BJ (cell line): ENCODE data around the gene RBKS. TPM values are rescaled to one million over a fixed set of nuclear protein-coding genes. Genes with fewer than 3 reads are reported as not detected.
A peak's percentile ranks its signal among the peaks of the same experiment; 100 is the strongest.
"Not testable (repeated sequence)": the region's sequence is repeated elsewhere in the genome, so short reads cannot be mapped to it uniquely, and the experiment has no call there.

ENCODE experiments used
- CTCF ChIA-PET: fragments of 350-600 bp; formaldehyde crosslinking; extraction: SDS; loops from one replicate; lab custom pipeline; 2021; ENCODE audit warnings: antibody characterized with exemption, inconsistent platforms; lab: Yijun Ruan, JAX
- POLR2A ChIA-PET: fragments of 300-600 bp; sonication (Branson Sonifier 250); formaldehyde crosslinking; extraction: SDS; loops from one replicate; lab custom pipeline; 2021; ENCODE audit warnings: antibody characterized with exemption; lab: Charles Lee
- DNase-seq: peaks from one replicate; pipeline ENCODE4 v3.0.0-alpha.2; 2011; ENCODE audit warnings: low read depth
- H3K27me3 ChIP-seq: 2 replicates; pipeline ENCODE4 v1.6.0; 2011; ENCODE audit warnings: low read length; ENCODE audit not compliant: control insufficient read depth, insufficient read depth
- H3K36me3 ChIP-seq: 2 replicates; pipeline ENCODE4 v1.5.1; 2011; ENCODE audit warnings: low read length; ENCODE audit not compliant: control insufficient read depth, insufficient read depth
- H3K4me3 ChIP-seq: 2 replicates; pipeline ENCODE4 v1.5.1; 2011; ENCODE audit warnings: low read depth, mild to moderate bottlenecking, control low read depth, low read length
- polyA plus RNA-seq: library from polyadenylated mRNA; depleted of rRNA; stranded (reverse); fragments of >200 nt; gene quantifications from 2 replicates; pipeline ENCODE4 v1.2.3, GENCODE V29; 2011
- TF ChIP-seq, protein P1 (sequence below): IDR thresholded peaks from 2 replicates; pipeline ENCODE4 v1.5.1; 2011; ENCODE audit warnings: low read depth, mild to moderate bottlenecking, control low read depth, inconsistent platforms, low read length, moderate library complexity; ENCODE audit not compliant: insufficient read depth

Gene RBKS
- polyA plus RNA-seq, 1 experiment = 1.8 TPM

DNA sequence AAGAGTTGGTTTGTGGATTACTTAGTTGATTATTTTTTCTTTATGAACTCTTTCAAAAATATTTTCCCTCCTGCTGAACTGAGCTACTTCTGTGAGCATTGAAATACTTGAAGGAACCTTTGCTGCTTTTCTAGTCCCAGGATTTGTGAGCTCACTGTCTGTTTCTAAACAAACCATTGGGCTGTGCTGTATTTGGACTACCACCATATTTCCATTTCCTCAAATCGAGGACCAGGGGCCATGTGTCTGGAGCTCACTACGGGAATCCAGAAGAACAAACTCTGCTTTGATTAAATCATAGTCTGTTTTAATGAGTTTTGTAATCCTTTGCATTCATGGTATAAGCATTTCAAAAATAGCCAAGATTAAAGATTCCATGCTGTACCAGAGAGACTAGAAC, 117.4 kb downstream of the RBKS start:
- peaks cover 2% of the 10 kb centered on the region; the same call in 1 of the 2 replicates for H3K36me3 ChIP-seq
- no peaks in the 10 kb centered on the region for H3K27me3 ChIP-seq
- H3K4me3 ChIP-seq = peak overlapping the region; percentile 79
- TF ChIP-seq, protein P1, sequence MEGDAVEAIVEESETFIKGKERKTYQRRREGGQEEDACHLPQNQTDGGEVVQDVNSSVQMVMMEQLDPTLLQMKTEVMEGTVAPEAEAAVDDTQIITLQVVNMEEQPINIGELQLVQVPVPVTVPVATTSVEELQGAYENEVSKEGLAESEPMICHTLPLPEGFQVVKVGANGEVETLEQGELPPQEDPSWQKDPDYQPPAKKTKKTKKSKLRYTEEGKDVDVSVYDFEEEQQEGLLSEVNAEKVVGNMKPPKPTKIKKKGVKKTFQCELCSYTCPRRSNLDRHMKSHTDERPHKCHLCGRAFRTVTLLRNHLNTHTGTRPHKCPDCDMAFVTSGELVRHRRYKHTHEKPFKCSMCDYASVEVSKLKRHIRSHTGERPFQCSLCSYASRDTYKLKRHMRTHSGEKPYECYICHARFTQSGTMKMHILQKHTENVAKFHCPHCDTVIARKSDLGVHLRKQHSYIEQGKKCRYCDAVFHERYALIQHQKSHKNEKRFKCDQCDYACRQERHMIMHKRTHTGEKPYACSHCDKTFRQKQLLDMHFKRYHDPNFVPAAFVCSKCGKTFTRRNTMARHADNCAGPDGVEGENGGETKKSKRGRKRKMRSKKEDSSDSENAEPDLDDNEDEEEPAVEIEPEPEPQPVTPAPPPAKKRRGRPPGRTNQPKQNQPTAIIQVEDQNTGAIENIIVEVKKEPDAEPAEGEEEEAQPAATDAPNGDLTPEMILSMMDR = no peak
- DNase-seq = no peak
- ChIA-PET POLR2A (no interaction called here), CTCF (interaction anchor here (0.6 to 2.8 kb wide), 5 partner anchors 12 to 681 kb away, joined by 3 to 12 read pairs (median 3); no protein-coding TSS in a partner anchor)

- TF ChIP-seq, protein P1 = no peak
- POLR2A ChIA-PET = interaction anchor here (1.0 kb wide), 1 partner anchor 453 kb away, joined by 8 read pairs; no protein-coding TSS in a partner anchor
- H3K27me3 ChIP-seq = no peaks in the 10 kb centered on the region
- peaks cover 2% of the 10 kb centered on the region; the same call in 1 of the 2 replicates for H3K36me3 ChIP-seq
- DNase-seq = no peak
- CTCF ChIA-PET = interaction anchor here (2.8 kb wide), 1 partner anchor 18 kb away, joined by 12 read pairs; no protein-coding TSS in a partner anchor
- peak within 1 kb of the TSS; percentile 79 for H3K4me3 ChIP-seq
These were observed 118.4 kb downstream of the RBKS start, which contains the start of gene MRPL33 for GRCh38 chr2:27771548-27772335. TSS of gene MRPL33 (plus strand) at chr2:27771719. CDS start at chr2:27771778, 59 bp downstream.

DNA sequence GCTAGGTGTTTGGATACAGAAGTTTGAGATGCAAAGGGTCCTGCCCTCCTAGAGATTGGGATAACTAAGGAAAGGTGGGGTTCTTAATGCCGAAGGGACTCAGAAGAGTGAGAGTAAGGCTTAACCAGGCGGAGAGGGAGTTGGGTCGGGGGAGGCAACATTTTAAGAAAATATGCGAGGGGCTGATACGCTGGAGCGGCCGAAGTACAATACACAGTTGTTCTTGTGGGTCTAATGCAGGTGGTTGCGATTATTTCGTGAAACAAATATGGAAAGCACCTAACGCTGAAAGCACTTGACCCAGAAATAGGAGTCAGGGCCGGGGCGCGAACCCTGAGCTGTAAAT, 119.0 kb downstream of the RBKS start:
- H3K36me3 ChIP-seq = peaks cover 2% of the 10 kb centered on the region; the same call in 1 of the 2 replicates
- ChIA-PET POLR2A (interaction anchor here (1.0 kb wide), 1 partner anchor 454 kb away, joined by 8 read pairs; no protein-coding TSS in a partner anchor), CTCF (interaction anchor here (2.8 kb wide), 1 partner anchor 18 kb away, joined by 12 read pairs; no protein-coding TSS in a partner anchor)
- peak overlapping the region; percentile 79 for H3K4me3 ChIP-seq
- no peak for DNase-seq
- TF ChIP-seq, protein P1 = no peak
- no peaks in the 10 kb centered on the region for H3K27me3 ChIP-seq

- Histone ChIP-seq H3K4me3 (no peak overlapping the region), H3K36me3 (no peaks in the 10 kb centered on the region), H3K27me3 (no peaks in the 10 kb centered on the region)
- POLR2A ChIA-PET = no interaction called here
- CTCF ChIA-PET = no interaction called here
- TF ChIP-seq, protein P1 = no peak
- no peak for DNase-seq
These were observed 123.9 kb downstream of the RBKS start for GRCh38 chr2:27766287-27766661.

GRCh38 chr2:27765621-27766286, 124.4 kb downstream of the RBKS start:
- Histone ChIP-seq H3K27me3 (no peaks in the 10 kb centered on the region), H3K36me3 (no peaks in the 10 kb centered on the region), H3K4me3 (no peak overlapping the region)
- no peak for DNase-seq
- TF ChIP-seq, protein P1 = no peak
- POLR2A ChIA-PET = no interaction called here
- CTCF ChIA-PET = interaction anchor here (0.6 to 1.0 kb wide), 2 partner anchors 11 to 573 kb away, joined by 3 read pairs; no protein-coding TSS in a partner anchor

DNA sequence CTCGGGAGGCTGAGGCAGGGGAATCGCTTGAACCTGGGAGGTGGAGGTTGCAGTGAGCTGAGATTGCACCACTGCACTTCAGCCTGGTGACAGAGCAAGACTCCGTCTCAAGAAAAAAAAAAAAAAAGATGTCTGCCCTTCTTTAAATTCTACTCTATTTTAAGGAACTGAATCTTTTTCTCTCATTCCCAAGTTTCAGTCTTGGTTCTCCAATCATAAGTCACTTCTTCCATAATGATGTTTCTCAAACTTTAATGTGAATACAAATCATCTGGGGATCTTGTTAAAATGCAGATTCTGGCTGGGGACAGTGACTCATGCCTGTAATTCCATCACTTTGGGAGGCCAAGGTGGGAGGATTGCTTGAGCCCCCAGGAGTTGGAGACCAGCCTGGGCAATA, 125.7 kb downstream of the RBKS start:
- CTCF ChIA-PET = interaction anchor here (1.0 kb wide), 1 partner anchor 10 kb away, joined by 3 read pairs; no protein-coding TSS in a partner anchor
- H3K4me3 ChIP-seq, POLR2A ChIA-PET, H3K27me3 ChIP-seq, DNase-seq, H3K36me3 ChIP-seq: not testable (repeated sequence)
